ENCODE results near the gene TNNT3. TPM values are rescaled to one million over a fixed set of nuclear protein-coding genes. Genes with fewer than 3 reads are reported as not detected.
A peak's percentile ranks its signal among the peaks of the same experiment; 100 is the strongest.

TNNT3 gene
- total RNA-seq, 2 experiments from 2014 or later: 19.1 to 21.9 TPM

DNA sequence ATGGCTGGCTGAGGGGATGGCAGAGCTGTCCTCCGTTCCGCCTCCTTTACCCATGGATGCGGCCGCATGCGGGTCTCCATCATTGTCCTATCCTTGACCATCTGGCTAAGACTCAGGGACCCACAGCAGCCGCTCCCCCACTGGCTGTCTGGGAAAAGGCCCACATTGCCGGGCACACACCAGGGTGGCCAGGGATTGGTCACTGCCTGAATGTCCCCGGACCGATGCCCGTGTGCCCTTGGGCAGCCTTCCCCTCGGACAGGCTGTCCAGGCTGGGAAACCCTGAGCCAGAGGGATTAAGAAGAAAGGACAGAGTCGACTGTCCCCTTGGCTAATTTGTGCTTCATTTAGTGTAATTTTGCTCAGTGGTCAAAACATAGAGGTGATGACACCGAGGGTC is 55.7 kb downstream of the TNNT3 start:
- POLR2A ChIA-PET: no interaction called here
- intact Hi-C loops (cut with DNase I, micrococcal nuclease): no loop called here

DNA sequence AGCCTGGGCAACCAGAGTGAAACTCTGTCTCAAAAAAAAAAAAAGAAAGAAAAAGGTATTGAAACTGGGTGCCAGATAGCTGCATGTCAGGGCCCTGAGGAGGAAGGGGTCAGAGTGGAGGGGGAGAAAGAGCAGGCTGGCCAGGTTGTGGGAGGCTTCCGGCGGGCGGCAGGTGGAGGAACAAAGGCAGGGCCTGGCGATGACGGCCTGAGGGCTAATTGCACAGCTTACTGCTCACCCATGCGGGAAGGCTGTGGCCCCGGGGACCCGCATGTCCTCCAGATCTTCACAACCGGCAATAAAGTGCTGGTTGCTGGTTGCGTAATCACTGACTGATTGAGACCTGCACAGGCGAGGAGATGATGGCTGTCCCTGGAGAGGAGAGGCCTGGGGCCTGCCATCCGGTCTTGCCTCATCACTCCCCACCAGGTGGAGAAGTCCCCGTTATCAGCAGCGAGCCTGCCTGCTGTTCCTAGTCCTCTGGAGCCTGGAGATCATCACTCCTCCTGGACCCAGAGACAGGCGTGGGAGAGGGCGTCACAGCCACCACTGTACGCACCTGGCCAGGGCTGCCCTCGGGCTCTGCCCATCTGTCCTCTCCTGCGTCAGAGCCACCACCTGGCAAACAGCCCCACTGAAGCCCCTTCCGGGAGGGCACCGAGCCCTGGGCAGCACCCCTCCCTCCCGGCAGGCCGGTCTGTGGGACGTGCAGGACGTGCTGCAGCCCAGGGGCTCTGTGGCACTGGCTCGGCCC is 59.4 kb downstream of the TNNT3 start:
- no peak for DNase-seq
- no peak overlapping the region for H3K27ac ChIP-seq (ENCODE audit: low read depth in 1 of 2, low read length in 2 of 2)
- no peaks in the 10 kb centered on the region for H3K27me3 ChIP-seq (ENCODE audit: control insufficient read depth in 1 of 2, insufficient read depth in 2 of 2, low read length in 2 of 2)
- H3K36me3 Mint-ChIP-seq (ENCODE audit: low read depth): no peaks in the 10 kb centered on the region
- H3K36me3 ChIP-seq (ENCODE audit: insufficient read depth, low read length): no peaks in the 10 kb centered on the region
- H3K4me1 Mint-ChIP-seq (ENCODE audit: low read depth): no peaks in the 10 kb centered on the region
- CTCF ChIA-PET: no interaction called here
- H3K4me3 Mint-ChIP-seq: no peak overlapping the region
- no peak for ATAC-seq (ENCODE audit: poor library complexity)
- H3K4me3 ChIP-seq (ENCODE audit: low read length): no peak overlapping the region
- intact Hi-C loops (cut with DNase I, micrococcal nuclease): no loop called here
- H3K9me3 ChIP-seq (ENCODE audit: control insufficient read depth in 1 of 2, insufficient read depth in 1 of 2, low read length in 2 of 2): no peaks in the 10 kb centered on the region
- no peak overlapping the region for H3K27ac Mint-ChIP-seq
- no peaks in the 10 kb centered on the region for H3K27me3 Mint-ChIP-seq
- POLR2A ChIA-PET: no interaction called here
- H3K9me3 Mint-ChIP-seq: no peaks in the 10 kb centered on the region
- H3K4me1 ChIP-seq (ENCODE audit: insufficient read depth, low read length): no peaks in the 10 kb centered on the region
- TF ChIP-seq, protein P1, sequence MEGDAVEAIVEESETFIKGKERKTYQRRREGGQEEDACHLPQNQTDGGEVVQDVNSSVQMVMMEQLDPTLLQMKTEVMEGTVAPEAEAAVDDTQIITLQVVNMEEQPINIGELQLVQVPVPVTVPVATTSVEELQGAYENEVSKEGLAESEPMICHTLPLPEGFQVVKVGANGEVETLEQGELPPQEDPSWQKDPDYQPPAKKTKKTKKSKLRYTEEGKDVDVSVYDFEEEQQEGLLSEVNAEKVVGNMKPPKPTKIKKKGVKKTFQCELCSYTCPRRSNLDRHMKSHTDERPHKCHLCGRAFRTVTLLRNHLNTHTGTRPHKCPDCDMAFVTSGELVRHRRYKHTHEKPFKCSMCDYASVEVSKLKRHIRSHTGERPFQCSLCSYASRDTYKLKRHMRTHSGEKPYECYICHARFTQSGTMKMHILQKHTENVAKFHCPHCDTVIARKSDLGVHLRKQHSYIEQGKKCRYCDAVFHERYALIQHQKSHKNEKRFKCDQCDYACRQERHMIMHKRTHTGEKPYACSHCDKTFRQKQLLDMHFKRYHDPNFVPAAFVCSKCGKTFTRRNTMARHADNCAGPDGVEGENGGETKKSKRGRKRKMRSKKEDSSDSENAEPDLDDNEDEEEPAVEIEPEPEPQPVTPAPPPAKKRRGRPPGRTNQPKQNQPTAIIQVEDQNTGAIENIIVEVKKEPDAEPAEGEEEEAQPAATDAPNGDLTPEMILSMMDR (IDR thresholded peaks at IDR 0.05): no peak

More for the DNA sequence above, 55.7 kb downstream of the TNNT3 start:
- Mint-ChIP-seq H3K27ac (no peak overlapping the region), H3K36me3 (ENCODE audit: low read depth) (no peaks in the 10 kb centered on the region), H3K4me1 (ENCODE audit: low read depth) (no peaks in the 10 kb centered on the region), H3K27me3 (no peaks in the 10 kb centered on the region), H3K9me3 (no peaks in the 10 kb centered on the region), H3K4me3 (no peak overlapping the region)
- TF ChIP-seq, protein P1 (IDR thresholded peaks at IDR 0.05): no peak
- no peak overlapping the region for H3K4me3 ChIP-seq (ENCODE audit: low read length)
- ATAC-seq (ENCODE audit: poor library complexity) (no peak), DNase-seq (no peak)
- H3K36me3 ChIP-seq (ENCODE audit: insufficient read depth, low read length): no peaks in the 10 kb centered on the region
- H3K27ac ChIP-seq (ENCODE audit: low read depth in 1 of 2, low read length in 2 of 2): no peak overlapping the region
- CTCF ChIA-PET: no interaction called here
- H3K9me3 ChIP-seq (ENCODE audit: control insufficient read depth in 1 of 2, insufficient read depth in 1 of 2, low read length in 2 of 2): no peaks in the 10 kb centered on the region
- H3K4me1 ChIP-seq (ENCODE audit: insufficient read depth, low read length): no peaks in the 10 kb centered on the region
- H3K27me3 ChIP-seq (ENCODE audit: control insufficient read depth in 1 of 2, insufficient read depth in 2 of 2, low read length in 2 of 2): no peaks in the 10 kb centered on the region

DNA sequence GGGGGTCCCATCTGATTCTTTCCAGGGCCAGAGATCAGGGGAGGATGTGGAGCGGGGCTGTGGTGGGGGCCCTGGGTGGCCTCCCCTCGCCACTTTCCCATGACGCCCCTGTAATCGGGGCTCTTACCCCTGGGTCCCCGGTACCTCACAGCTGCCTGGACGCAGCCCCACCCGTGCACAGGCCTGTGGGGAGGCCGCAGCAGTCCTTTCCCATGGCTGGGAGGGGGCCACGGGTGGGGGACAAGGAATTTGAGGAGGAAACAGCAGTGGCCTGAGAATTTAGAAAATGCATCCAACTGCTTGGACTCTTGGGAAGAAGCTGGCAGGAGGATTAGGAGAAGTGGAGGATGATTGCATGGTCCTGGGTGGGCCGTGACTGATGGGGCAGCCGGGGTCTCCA is 60.1 kb downstream of the TNNT3 start:
- H3K9me3 Mint-ChIP-seq: no peaks in the 10 kb centered on the region
- H3K4me3 Mint-ChIP-seq: no peak overlapping the region
- H3K9me3 ChIP-seq (ENCODE audit: control insufficient read depth in 1 of 2, insufficient read depth in 1 of 2, low read length in 2 of 2): no peaks in the 10 kb centered on the region
- ChIA-PET POLR2A (no interaction called here), CTCF (no interaction called here)
- H3K36me3 Mint-ChIP-seq (ENCODE audit: low read depth): no peaks in the 10 kb centered on the region
- TF ChIP-seq, protein P1 (IDR thresholded peaks at IDR 0.05): no peak
- ATAC-seq (ENCODE audit: poor library complexity) (no peak), DNase-seq (peak in 1 of 14 experiments; percentile 2)
- no peaks in the 10 kb centered on the region for H3K36me3 ChIP-seq (ENCODE audit: insufficient read depth, low read length)
- H3K27ac ChIP-seq (ENCODE audit: low read depth in 1 of 2, low read length in 2 of 2): no peak overlapping the region
- H3K27ac Mint-ChIP-seq: no peak overlapping the region
- intact Hi-C loops (cut with DNase I, micrococcal nuclease): no loop called here
- H3K4me3 ChIP-seq (ENCODE audit: low read length): no peak overlapping the region
- H3K4me1 Mint-ChIP-seq (ENCODE audit: low read depth): no peaks in the 10 kb centered on the region
- H3K27me3 Mint-ChIP-seq: no peaks in the 10 kb centered on the region
- no peaks in the 10 kb centered on the region for H3K27me3 ChIP-seq (ENCODE audit: control insufficient read depth in 1 of 2, insufficient read depth in 2 of 2, low read length in 2 of 2)
- no peaks in the 10 kb centered on the region for H3K4me1 ChIP-seq (ENCODE audit: insufficient read depth, low read length)
